ENCODE results near the gene ACADL.

DNA sequence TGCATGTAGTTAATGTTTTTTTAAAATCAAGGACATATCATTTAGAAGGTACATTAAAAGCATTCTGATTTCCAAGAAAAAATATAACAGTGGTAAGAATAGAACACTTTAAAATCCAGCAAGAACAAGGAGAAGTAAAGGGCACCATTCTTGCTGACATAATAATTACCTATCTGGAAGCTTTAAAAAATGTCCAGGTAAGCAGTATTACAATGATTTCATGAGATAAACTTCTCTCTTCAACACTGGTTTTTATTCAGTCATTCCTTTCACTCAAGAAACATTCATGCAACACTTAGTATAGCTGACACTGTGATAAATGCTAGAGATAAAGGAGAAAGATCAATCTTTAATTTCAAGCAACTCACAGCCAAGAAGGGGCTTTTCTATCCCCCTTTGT lies 51.2 kb downstream of the ACADL start:
- TF ChIP-seq CTCF (CRISPR knock-in tag; IDR thresholded peaks at IDR 0.05), result no peak
- TF ChIP-seq ZNF460 (CRISPR knock-in tag; IDR thresholded peaks at IDR 0.05; ENCODE audit: borderline replicate concordance), result no peak
- TF ChIP-seq NAIF1 (CRISPR knock-in tag; IDR thresholded peaks at IDR 0.05; ENCODE audit: borderline replicate concordance), result no peak

All from HepG2 (cell line).